Peyer's patch (tissue), 4 donors: ENCODE results near the gene B3GNT4. TPM values are rescaled to one million over a fixed set of nuclear protein-coding genes. Genes with fewer than 3 reads are reported as not detected.

Source experiments
- DNase-seq, 3 donors: peaks; one replicate each; pipeline ENCODE4 v3.0.0-alpha.2; 2017 to 2019
- H3K27ac ChIP-seq, 4 donors: fragments of 200-600 bp; sonication (generic); one replicate each; pipeline ENCODE4 v1.5.1; 2016 to 2019
- H3K27me3 ChIP-seq, 2 donors: fragments of 200-600 bp; sonication (generic); one replicate each; pipeline ENCODE4 v1.5.1; 2019
- H3K36me3 ChIP-seq, 3 donors: fragments of 200-600 bp; sonication (generic); one replicate each; pipeline ENCODE4 v1.5.1; 2016 to 2019
- H3K4me1 ChIP-seq, 4 donors: fragments of 200-600 bp; sonication (generic); one replicate each; pipeline ENCODE4 v1.5.1; 2016 to 2019
- H3K4me3 ChIP-seq, 4 donors: fragments of 200-600 bp; sonication (generic); 1 replicate in 3 of 4; 2 replicates in 1 of 4; pipeline ENCODE4 v1.5.1; 2016 to 2019; ENCODE audit warnings: mild to moderate bottlenecking in 1 of 4
- H3K9me3 ChIP-seq, 4 donors: fragments of 200-600 bp; sonication (generic); one replicate each; pipeline ENCODE4 v1.5.1; 2016 to 2019; ENCODE audit warnings: mild to moderate bottlenecking in 1 of 4
- POLR2A ChIP-seq, 2 donors: fragments of 450-650 bp; IDR thresholded peaks; one replicate each; pipeline ENCODE4 v1.5.1; 2017; ENCODE audit warnings: antibody characterized with exemption in 2 of 2, mild to moderate bottlenecking in 2 of 2, moderate library complexity in 2 of 2
- total RNA-seq, 4 donors: library from RNA; depleted of rRNA; stranded (reverse); fragments of >200 nt; gene quantifications; one replicate each; pipeline ENCODE4 v1.1.0, GENCODE V29; 2016
- TF ChIP-seq, protein P1 (sequence below), 6 experiments: fragments of 450-650 bp in 4 of 6; fragments of 200-600 bp in 2 of 6; sonication (generic) in 1 of 6; IDR thresholded peaks; one replicate each; pipeline ENCODE4 v1.5.1; 2017 to 2019; ENCODE audit warnings: antibody characterized with exemption in 6 of 6, mild to moderate bottlenecking in 3 of 6, moderate library complexity in 1 of 6

B3GNT4 gene
- total RNA-seq, 4 donors from 2014 or later, result 0.70 TPM; not detected in 3

DNA sequence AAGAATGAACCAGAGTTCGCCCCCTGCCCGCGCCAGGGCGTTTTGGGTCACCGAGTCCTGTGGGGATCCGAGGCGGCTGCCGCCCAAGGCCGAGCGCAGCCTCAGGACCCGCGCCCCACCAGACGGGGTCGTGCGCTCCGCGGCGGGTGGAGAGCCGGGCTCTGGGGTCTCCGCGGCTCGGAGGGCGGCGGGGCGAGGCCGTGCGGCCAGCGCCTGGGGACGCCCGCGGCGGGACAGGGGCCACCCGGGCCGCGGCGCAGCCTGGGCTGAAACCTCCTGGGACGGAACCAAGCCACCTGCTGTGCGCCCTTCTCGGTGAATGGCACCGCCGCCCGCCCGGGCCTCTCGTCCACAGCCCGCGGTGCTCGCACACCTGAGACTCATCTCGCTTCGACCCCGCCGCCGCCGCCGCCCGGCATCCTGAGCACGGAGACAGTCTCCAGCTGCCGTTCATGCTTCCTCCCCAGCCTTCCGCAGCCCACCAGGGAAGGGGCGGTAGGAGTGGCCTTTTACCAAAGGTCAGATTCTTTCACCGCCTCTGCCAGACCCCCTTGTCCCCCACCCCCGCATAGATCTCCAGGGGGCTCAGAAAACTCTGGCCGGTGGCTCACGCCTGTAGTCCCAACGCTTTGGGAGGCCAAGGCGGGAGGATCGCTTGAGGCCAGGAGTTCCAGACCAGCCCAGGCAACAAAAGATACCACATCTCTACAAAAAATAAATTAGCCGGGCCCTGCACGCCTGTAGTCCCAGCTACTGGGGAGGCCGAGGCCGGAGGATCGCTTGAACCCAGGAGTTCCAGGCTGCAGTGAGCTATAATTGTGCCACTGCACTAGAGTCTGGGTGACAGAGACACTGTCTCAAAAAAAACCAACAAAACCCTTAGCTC is 901 bp downstream of the B3GNT4 start:
- Histone ChIP-seq H3K27me3 (peaks cover 0 to 18% of the 10 kb centered on the region in 2 donors), H3K27ac (peak overlapping the region in 1 of 4 donors; percentile 17), H3K4me3 (peak overlapping the region; percentile 43 to 72 (median 64)), H3K36me3 (peaks cover 0 to 28% (median 0%) of the 10 kb centered on the region in 3 donors), H3K9me3 (no peaks in the 10 kb centered on the region), H3K4me1 (peaks cover 0 to 23% (median 14%) of the 10 kb centered on the region in 4 donors)
- TF ChIP-seq POLR2A (IDR thresholded peaks at IDR 0.05), result no peak
- TF ChIP-seq, protein P1, sequence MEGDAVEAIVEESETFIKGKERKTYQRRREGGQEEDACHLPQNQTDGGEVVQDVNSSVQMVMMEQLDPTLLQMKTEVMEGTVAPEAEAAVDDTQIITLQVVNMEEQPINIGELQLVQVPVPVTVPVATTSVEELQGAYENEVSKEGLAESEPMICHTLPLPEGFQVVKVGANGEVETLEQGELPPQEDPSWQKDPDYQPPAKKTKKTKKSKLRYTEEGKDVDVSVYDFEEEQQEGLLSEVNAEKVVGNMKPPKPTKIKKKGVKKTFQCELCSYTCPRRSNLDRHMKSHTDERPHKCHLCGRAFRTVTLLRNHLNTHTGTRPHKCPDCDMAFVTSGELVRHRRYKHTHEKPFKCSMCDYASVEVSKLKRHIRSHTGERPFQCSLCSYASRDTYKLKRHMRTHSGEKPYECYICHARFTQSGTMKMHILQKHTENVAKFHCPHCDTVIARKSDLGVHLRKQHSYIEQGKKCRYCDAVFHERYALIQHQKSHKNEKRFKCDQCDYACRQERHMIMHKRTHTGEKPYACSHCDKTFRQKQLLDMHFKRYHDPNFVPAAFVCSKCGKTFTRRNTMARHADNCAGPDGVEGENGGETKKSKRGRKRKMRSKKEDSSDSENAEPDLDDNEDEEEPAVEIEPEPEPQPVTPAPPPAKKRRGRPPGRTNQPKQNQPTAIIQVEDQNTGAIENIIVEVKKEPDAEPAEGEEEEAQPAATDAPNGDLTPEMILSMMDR (IDR thresholded peaks at IDR 0.05), result no peak
- DNase-seq, result peak in 1 of 3 donors; percentile 49

- peak in 1 of 3 donors; percentile 38 for DNase-seq
- no peak overlapping the region for H3K27ac ChIP-seq
- no peaks in the 10 kb centered on the region for H3K9me3 ChIP-seq
- peaks cover 0 to 23% (median 14%) of the 10 kb centered on the region in 4 donors for H3K4me1 ChIP-seq
- TF ChIP-seq, protein P1 (IDR thresholded peaks at IDR 0.05), result no peak
- TF ChIP-seq POLR2A (IDR thresholded peaks at IDR 0.05), result no peak
- peaks cover 0 to 37% (median 0%) of the 10 kb centered on the region in 3 donors for H3K36me3 ChIP-seq
- H3K4me3 ChIP-seq, result no peak overlapping the region
- peaks cover 0 to 18% of the 10 kb centered on the region in 2 donors for H3K27me3 ChIP-seq
These were observed 1.8 kb downstream of the B3GNT4 start for GRCh38 chr12:122205053-122205925.

DNA sequence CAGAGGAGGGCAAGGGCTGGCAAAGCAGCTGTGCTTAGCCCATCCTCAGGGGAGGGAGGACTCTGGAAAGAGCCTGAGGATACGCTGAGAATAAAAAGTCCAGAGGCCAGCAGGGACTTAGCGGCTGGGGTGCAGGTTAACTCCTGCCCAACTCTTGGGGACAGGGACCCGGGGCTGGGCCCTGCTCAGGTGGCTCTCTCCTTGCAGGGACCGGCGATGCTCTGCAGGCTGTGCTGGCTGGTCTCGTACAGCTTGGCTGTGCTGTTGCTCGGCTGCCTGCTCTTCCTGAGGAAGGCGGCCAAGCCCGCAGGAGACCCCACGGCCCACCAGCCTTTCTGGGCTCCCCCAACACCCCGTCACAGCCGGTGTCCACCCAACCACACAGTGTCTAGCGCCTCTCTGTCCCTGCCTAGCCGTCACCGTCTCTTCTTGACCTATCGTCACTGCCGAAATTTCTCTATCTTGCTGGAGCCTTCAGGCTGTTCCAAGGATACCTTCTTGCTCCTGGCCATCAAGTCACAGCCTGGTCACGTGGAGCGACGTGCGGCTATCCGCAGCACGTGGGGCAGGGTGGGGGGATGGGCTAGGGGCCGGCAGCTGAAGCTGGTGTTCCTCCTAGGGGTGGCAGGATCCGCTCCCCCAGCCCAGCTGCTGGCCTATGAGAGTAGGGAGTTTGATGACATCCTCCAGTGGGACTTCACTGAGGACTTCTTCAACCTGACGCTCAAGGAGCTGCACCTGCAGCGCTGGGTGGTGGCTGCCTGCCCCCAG is 2.8 kb downstream of the B3GNT4 start:
- Histone ChIP-seq H3K4me3 (no peak overlapping the region), H3K36me3 (peaks cover 0 to 45% (median 0%) of the 10 kb centered on the region in 3 donors), H3K27ac (no peak overlapping the region), H3K9me3 (no peaks in the 10 kb centered on the region), H3K4me1 (peaks cover 0 to 18% (median 14%) of the 10 kb centered on the region in 4 donors), H3K27me3 (peaks cover 0 to 18% of the 10 kb centered on the region in 2 donors)
- DNase-seq, result peak in 1 of 3 donors; percentile 45
- TF ChIP-seq POLR2A (IDR thresholded peaks at IDR 0.05), result no peak
- TF ChIP-seq, protein P1 (IDR thresholded peaks at IDR 0.05), result no peak

DNA sequence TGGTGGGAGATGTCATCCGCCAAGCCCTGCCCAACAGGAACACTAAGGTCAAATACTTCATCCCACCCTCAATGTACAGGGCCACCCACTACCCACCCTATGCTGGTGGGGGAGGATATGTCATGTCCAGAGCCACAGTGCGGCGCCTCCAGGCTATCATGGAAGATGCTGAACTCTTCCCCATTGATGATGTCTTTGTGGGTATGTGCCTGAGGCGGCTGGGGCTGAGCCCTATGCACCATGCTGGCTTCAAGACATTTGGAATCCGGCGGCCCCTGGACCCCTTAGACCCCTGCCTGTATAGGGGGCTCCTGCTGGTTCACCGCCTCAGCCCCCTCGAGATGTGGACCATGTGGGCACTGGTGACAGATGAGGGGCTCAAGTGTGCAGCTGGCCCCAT is 3.5 kb downstream of the B3GNT4 start:
- TF ChIP-seq, protein P1 (IDR thresholded peaks at IDR 0.05), result no peak
- no peak for TF ChIP-seq POLR2A (IDR thresholded peaks at IDR 0.05)
- no peaks in the 10 kb centered on the region for H3K9me3 ChIP-seq
- no peak overlapping the region for H3K4me3 ChIP-seq
- H3K4me1 ChIP-seq, result peaks cover 0 to 18% (median 14%) of the 10 kb centered on the region in 4 donors
- peak in 1 of 3 donors; percentile 36 for DNase-seq
- H3K36me3 ChIP-seq, result peaks cover 0 to 51% (median 0%) of the 10 kb centered on the region in 3 donors
- H3K27me3 ChIP-seq, result peaks cover 0 to 18% of the 10 kb centered on the region in 2 donors
- no peak overlapping the region for H3K27ac ChIP-seq

- H3K27me3 ChIP-seq, result peaks cover 0 to 18% of the 10 kb centered on the region in 2 donors
- H3K4me1 ChIP-seq, result peaks cover 0 to 18% (median 14%) of the 10 kb centered on the region in 4 donors
- no peak for DNase-seq
- no peaks in the 10 kb centered on the region for H3K9me3 ChIP-seq
- peaks cover 0 to 55% (median 0%) of the 10 kb centered on the region in 3 donors for H3K36me3 ChIP-seq
- TF ChIP-seq POLR2A (IDR thresholded peaks at IDR 0.05), result no peak
- no peak overlapping the region for H3K27ac ChIP-seq
- no peak overlapping the region for H3K4me3 ChIP-seq
These were observed 3.9 kb downstream of the B3GNT4 start for GRCh38 chr12:122207391-122207790.
